ENCODE results near the gene SMG1. TPM values are rescaled to one million over a fixed set of nuclear protein-coding genes. Genes with fewer than 3 reads are reported as not detected.

The SMG1 gene
- total and polyA plus RNA-seq, 10 of the 15 experiments (the other 5 are each of a cell fraction or from before 2014, with no cell fraction given): 3.9 to 66.7 (median 37.0) TPM

DNA sequence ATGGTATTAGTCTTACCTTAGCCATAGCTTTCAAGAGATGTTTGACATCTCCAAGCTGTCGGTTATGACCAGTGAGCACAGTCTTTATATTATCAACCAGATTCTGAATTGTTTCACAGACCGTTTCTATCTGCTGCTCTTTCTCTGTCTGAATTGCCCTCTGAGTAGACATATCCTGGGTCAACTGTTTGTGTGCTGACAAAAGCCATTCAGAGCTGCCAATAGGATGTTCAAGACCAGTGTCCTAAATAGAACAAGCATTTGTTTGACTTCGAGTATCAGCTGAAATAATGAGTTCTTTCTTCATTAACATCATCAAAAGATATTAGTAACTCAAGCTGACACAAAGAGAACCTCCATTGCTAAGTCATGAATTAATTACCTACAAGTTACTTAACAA is 109.9 kb downstream of the SMG1 start:
- peaks cover 5 to 28% of the 10 kb centered on the region in 2 experiments for H3K36me3 ChIP-seq (ENCODE audit: control insufficient read depth in 2 of 2, insufficient read depth in 2 of 2, low read length in 1 of 2)

More for the DNA sequence above, 109.9 kb downstream of the SMG1 start:
- ATAC-seq: no peak
- ChIA-PET SMC1A (ENCODE audit: uncharacterized antibody, unreplicated experiment) (interaction anchor here (0.6 to 2.5 kb wide), 6 partner anchors 8 to 82 kb away, joined by 3 to 12 read pairs (median 4); partner anchors contain the start of gene ARL6IP1), POLR2A (interaction anchor here (1.0 to 1.2 kb wide), 2 partner anchors 12 to 17 kb away, joined by 4 to 5 read pairs; no protein-coding TSS in a partner anchor), CTCF (interaction anchor here (0.6 to 4.8 kb wide), 6 partner anchors 11 to 119 kb away, joined by 3 to 29 read pairs (median 4); partner anchors contain the start of gene ARL6IP1), RAD21 (ENCODE audit: unreplicated experiment) (interaction anchor here (0.6 to 1.9 kb wide), 2 partner anchors 15 to 155 kb away, joined by 5 read pairs; partner anchors contain the start of gene ARL6IP1)
- Histone ChIP-seq H3K4me3 (no peak overlapping the region), H3K4me1 (ENCODE audit: control insufficient read depth, insufficient read depth, low read length) (no peaks in the 10 kb centered on the region), H3K4me2 (ENCODE audit: control insufficient read depth, insufficient read depth) (no peak overlapping the region), H2AFZ (ENCODE audit: control insufficient read depth, low read depth, low read length) (no peak overlapping the region), H3K27ac (ENCODE audit: control insufficient read depth, insufficient read depth) (no peak overlapping the region), H4K20me1 (ENCODE audit: control insufficient read depth, insufficient read depth) (no peaks in the 10 kb centered on the region), H3K9ac (ENCODE audit: control insufficient read depth, insufficient read depth, low read length) (no peak overlapping the region), H3K27me3 (replicated peaks in 1 of 2; ENCODE audit: control insufficient read depth in 2 of 2, insufficient read depth in 2 of 2, low read length in 1 of 2) (no peaks in the 10 kb centered on the region), H3K79me2 (ENCODE audit: control insufficient read depth, insufficient read depth, low read length) (no peaks in the 10 kb centered on the region), H3K9me3 (replicated peaks; ENCODE audit: control insufficient read depth, insufficient read depth, low read length) (no peaks in the 10 kb centered on the region)
- WGBS (ENCODE audit: insufficient coverage, insufficient replicate concordance, low lambda C conversion rate, missing lambda C conversion rate): 80% methylated on average over 3 of the region's 3 CpGs
- BruUV-seq (replicated peaks): no TSS peak
- no peak for FAIRE-seq
- in situ Hi-C loops (cut with MboI): no loop called here
- intact Hi-C loops (cut with micrococcal nuclease; ENCODE audit: unreplicated experiment): loop anchor here (10.0 kb wide), 1 partner anchor 69 kb away; no protein-coding TSS in a partner anchor
- TF ChIP-seq CREM (IDR thresholded peaks at IDR 0.05; ENCODE audit: low read depth) (no peak), BCLAF1 (IDR thresholded peaks at IDR 0.05) (no peak), KDM1A (IDR thresholded peaks at IDR 0.05; ENCODE audit: borderline replicate concordance) (no peak)
- DNase-seq (ENCODE audit: low read depth, low spot score): no peak

Data from GM12878 (cell line).